Endothelial cell of umbilical vein (primary cell): ENCODE data around the gene SLC25A21. TPM values are rescaled to one million over a fixed set of nuclear protein-coding genes. Genes with fewer than 3 reads are reported as not detected.

ENCODE experiments used
- BruUV-seq: library from RNA; stranded (reverse); fragments of 400-500 nt; replicated peaks from 2 replicates; lab custom pipeline; 2021; lab: Mats Ljungman, UMichigan
- CTCF ChIA-PET: fragments of 300-600, 350-600 bp; sonication (Branson Sonifier 250); formaldehyde crosslinking; loops from one replicate; lab custom pipeline; 2021; ENCODE audit warnings: antibody characterized with exemption, inconsistent platforms; lab: Charles Lee
- POLR2A ChIA-PET: fragments of 300-600, 350-600 bp; sonication (Branson Sonifier 250); formaldehyde crosslinking; loops from one replicate; lab custom pipeline; 2021; ENCODE audit warnings: antibody characterized with exemption, inconsistent platforms; lab: Charles Lee
- DNase-seq: peaks from one replicate; pipeline ENCODE4 v3.0.0-alpha.2; 2011; ENCODE audit warnings: low read depth, low spot score
- FAIRE-seq: peaks from 2 replicates; lab custom pipeline; 2011; peaks lifted over from hg19 to GRCh38; lab: Jason Lieb, UNC
- H2AFZ ChIP-seq: 2 replicates; pipeline ENCODE4 v1.6.0; 2012; ENCODE audit warnings: low read depth, low read length, control low read depth, inconsistent platforms
- H3K27ac ChIP-seq: 2 replicates; pipeline ENCODE4 v1.5.1; 2011; ENCODE audit warnings: low read depth, mild to moderate bottlenecking, control low read depth, low read length, moderate library complexity; ENCODE audit not compliant: insufficient read depth
- H3K27me3 ChIP-seq, 2 experiments: 2 replicates each; pipeline versions ENCODE4 v1.6.0 to v1.6.1; 2011; ENCODE audit warnings: low read length in 2 of 2, mixed read lengths in 1 of 2; ENCODE audit not compliant: control insufficient read depth in 2 of 2, insufficient read depth in 2 of 2
- H3K36me3 ChIP-seq, 2 experiments: 2 replicates in 1 of 2; 3 replicates in 1 of 2; pipeline ENCODE4 v1.5.1; 2011; ENCODE audit warnings: low read length in 2 of 2, mild to moderate bottlenecking in 1 of 2, moderate library complexity in 1 of 2; ENCODE audit not compliant: control insufficient read depth in 2 of 2, insufficient read depth in 2 of 2; ENCODE audit errors: extremely low read depth in 1 of 2
- H3K4me1 ChIP-seq: 3 replicates; pipeline ENCODE4 v1.5.1; 2011; ENCODE audit warnings: mild to moderate bottlenecking, low read length; ENCODE audit not compliant: control insufficient read depth, insufficient read depth; ENCODE audit errors: extremely low read depth
- H3K4me2 ChIP-seq: 2 replicates; pipeline ENCODE4 v1.6.1; 2011; ENCODE audit warnings: low read length, control low read depth, mixed read lengths; ENCODE audit not compliant: insufficient read depth
- H3K4me3 ChIP-seq, 3 experiments: fragments of 200-600 bp in 1 of 3; sonication (generic), shearing (Covaris generic) in 1 of 3; replicated peaks in 1 of 3; 2 replicates each; pipeline ENCODE4 v1.5.1; 2011 to 2016; ENCODE audit warnings: control low read depth in 3 of 3, low read length in 3 of 3, mild to moderate bottlenecking in 2 of 3, inconsistent platforms in 1 of 3, low read depth in 1 of 3, moderate library complexity in 1 of 3; ENCODE audit not compliant: insufficient read depth in 1 of 3
- H3K79me2 ChIP-seq: 2 replicates; pipeline ENCODE4 v1.6.0; 2012; ENCODE audit warnings: low read length, inconsistent platforms; ENCODE audit not compliant: control insufficient read depth, insufficient read depth
- H3K9ac ChIP-seq: replicated peaks from 2 replicates; pipeline ENCODE3; 2011; ENCODE audit warnings: low read length, control low read depth; ENCODE audit not compliant: insufficient read depth; ENCODE audit errors: extremely low read depth
- H3K9me1 ChIP-seq: replicated peaks from 3 replicates; pipeline ENCODE4 v1.6.0; 2011; ENCODE audit warnings: mild to moderate bottlenecking, low read length; ENCODE audit not compliant: control insufficient read depth, insufficient read depth; ENCODE audit errors: extremely low read depth
- H3K9me3 ChIP-seq: replicated peaks from 2 replicates; pipeline ENCODE4 v1.5.1; 2012; ENCODE audit warnings: low read length, inconsistent platforms; ENCODE audit not compliant: control insufficient read depth, insufficient read depth
- H4K20me1 ChIP-seq: replicated peaks from 2 replicates; pipeline ENCODE3; 2011; ENCODE audit warnings: mild to moderate bottlenecking, low read length; ENCODE audit not compliant: control insufficient read depth, insufficient read depth; ENCODE audit errors: extremely low read depth
- MYC ChIP-seq: IDR thresholded peaks from one replicate; pipeline ENCODE4 v1.6.1; 2011; ENCODE audit warnings: mild to moderate bottlenecking, low read depth, low read length
- POLR2AphosphoS5 ChIP-seq: IDR thresholded peaks from 2 replicates; pipeline ENCODE4 v1.6.1; 2012; ENCODE audit warnings: low read depth, mild to moderate bottlenecking, control low read depth, low read length, moderate library complexity; ENCODE audit not compliant: insufficient read depth
- dilution Hi-C: fragments of 300-500 bp; cut with MboI; formaldehyde crosslinking; loops from one replicate; pipeline ENCODE4 v1.15.0; 2019; ENCODE audit warnings: low sequenced_read_pairs; ENCODE audit not compliant: extremely low pct_ligation_motif_present
- intact Hi-C: fragments of 100-400 bp; cut with micrococcal nuclease; formaldehyde crosslinking; loops from one replicate; pipeline ENCODE4 v1.10.0; 2022
- polyA plus RNA-seq, 4 experiments: library from polyadenylated mRNA; depleted of rRNA in 3 of 4; stranded (reverse) in 3 of 4; unstranded in 1 of 4; fragments of >200 nt; gene quantifications; 2 replicates each; pipeline versions ENCODE4 v1.2.1 to v1.2.3, GENCODE V29; 2011 to 2012; ENCODE audit warnings: missing spikeins in 1 of 4
- total RNA-seq: library from RNA; stranded (reverse); gene quantifications from 2 replicates; pipeline ENCODE4 v1.2.3, GENCODE V29; 2021

The SLC25A21 gene
- total and polyA plus RNA-seq, 2 donors (not counting 3 experiments of a cell fraction or from before 2014, with no cell fraction given) = 0.98 to 1.4 TPM

DNA sequence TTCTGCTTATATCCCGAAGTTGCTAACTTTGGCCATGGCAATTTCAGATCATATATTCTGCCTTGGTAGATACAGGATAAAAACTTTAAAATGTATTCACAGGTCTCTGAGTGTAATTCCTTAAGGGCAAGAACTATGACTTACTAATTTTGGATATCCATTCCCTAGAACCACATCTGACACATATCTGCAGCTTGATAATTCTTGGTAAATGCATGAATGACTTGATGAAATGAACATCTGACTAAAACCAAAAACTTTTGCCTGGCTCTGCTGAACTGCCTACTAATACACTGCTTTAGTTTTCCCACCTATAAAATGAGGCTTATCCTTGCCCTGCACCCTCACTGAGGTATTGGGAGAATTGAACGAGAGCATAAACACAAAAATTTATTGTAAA, 32.2 kb downstream of the SLC25A21 start:
- no peak for TF ChIP-seq POLR2AphosphoS5
- ChIA-PET POLR2A (no interaction called here), CTCF (interaction anchor here (0.9 to 4.5 kb wide), 7 partner anchors 9 to 587 kb away, joined by 3 to 50 read pairs (median 4); no protein-coding TSS in a partner anchor)
- FAIRE-seq = no peak
- Histone ChIP-seq H3K9ac (no peak overlapping the region), H3K27ac (no peak overlapping the region), H3K27me3 (no peaks in the 10 kb centered on the region), H4K20me1 (no peaks in the 10 kb centered on the region), H3K9me1 (no peaks in the 10 kb centered on the region), H3K4me2 (no peak overlapping the region), H3K4me1 (no peaks in the 10 kb centered on the region), H2AFZ (no peak overlapping the region), H3K4me3 (no peak overlapping the region), H3K9me3 (no peaks in the 10 kb centered on the region), H3K36me3 (no peaks in the 10 kb centered on the region), H3K79me2 (no peaks in the 10 kb centered on the region)
- no TSS peak for BruUV-seq
- intact Hi-C loops (no loop called here), dilution Hi-C loops (no loop called here)
- no peak for DNase-seq

DNA sequence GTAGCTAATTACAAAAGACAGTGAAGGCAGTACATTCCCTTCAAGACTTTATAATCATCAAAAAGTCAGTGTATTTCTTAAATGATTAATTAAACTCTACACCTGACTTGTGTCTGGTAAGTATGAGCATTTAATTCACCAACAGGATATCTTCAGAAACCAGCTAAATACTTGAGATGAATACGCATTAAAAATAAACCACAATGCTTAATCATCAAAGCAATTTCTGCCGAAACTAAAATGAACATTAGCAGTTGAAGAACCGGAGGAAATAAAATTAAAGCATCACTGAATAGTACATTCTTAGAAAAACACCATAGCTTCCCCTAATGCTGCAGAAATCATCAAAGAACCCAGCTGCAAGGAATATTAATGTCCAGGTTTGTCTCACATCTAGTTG, 32.7 kb downstream of the SLC25A21 start:
- dilution Hi-C loops = no loop called here
- Histone ChIP-seq H3K9ac (no peak overlapping the region), H3K27me3 (no peaks in the 10 kb centered on the region), H3K36me3 (no peaks in the 10 kb centered on the region), H3K4me3 (no peak overlapping the region), H3K4me1 (no peaks in the 10 kb centered on the region), H3K27ac (no peak overlapping the region), H2AFZ (no peak overlapping the region), H3K9me1 (no peaks in the 10 kb centered on the region), H3K9me3 (no peaks in the 10 kb centered on the region), H4K20me1 (no peaks in the 10 kb centered on the region), H3K4me2 (no peak overlapping the region), H3K79me2 (no peaks in the 10 kb centered on the region)
- no peak for TF ChIP-seq POLR2AphosphoS5
- TF ChIP-seq MYC = no peak
- POLR2A ChIA-PET = no interaction called here
- no peak for DNase-seq
- BruUV-seq = no TSS peak
- CTCF ChIA-PET = interaction anchor here (1.3 to 4.5 kb wide), 4 partner anchors 10 to 197 kb away, joined by 4 to 50 read pairs (median 8); no protein-coding TSS in a partner anchor
- intact Hi-C loops = no loop called here
- FAIRE-seq = no peak
